Measurements from ENCODE around the gene SPEF2. TPM values are rescaled to one million over a fixed set of nuclear protein-coding genes. Genes with fewer than 3 reads are reported as not detected.
A peak's percentile ranks its signal among the peaks of the same experiment; 100 is the strongest.

Gene SPEF2
- 0.96 TPM for total RNA-seq (ENCODE audit: unreplicated experiment)
- long read RNA-seq, result 0 reads

- DNase-seq, result peak; percentile 85
- no peak within 1 kb of the TSS for H3K27ac Mint-ChIP-seq (ENCODE audit: unreplicated experiment)
- peaks cover 5% of the 10 kb centered on the region for H3K27me3 Mint-ChIP-seq (ENCODE audit: unreplicated experiment)
- H3K9me3 Mint-ChIP-seq (ENCODE audit: unreplicated experiment), result peaks cover 2% of the 10 kb centered on the region
- peak within 1 kb of the TSS; percentile 96 for H3K4me3 Mint-ChIP-seq (ENCODE audit: unreplicated experiment)
- H3K4me1 Mint-ChIP-seq (ENCODE audit: low read depth, unreplicated experiment), result no peaks in the 10 kb centered on the region
- no peaks in the 10 kb centered on the region for H3K36me3 Mint-ChIP-seq (ENCODE audit: unreplicated experiment)
- peak; percentile 69 for TF ChIP-seq CTCF (IDR thresholded peaks at IDR 0.05; ENCODE audit: partially characterized antibody, unreplicated experiment)
Observed at GRCh38 chr5:35617435-35618303, at the start of gene SPEF2. Gene SPEF2 (plus strand): TSS chr5:35617863. CDS start chr5:35617998, 135 bp downstream.

GRCh38 chr5:35575578-35575977 is 42.1 kb upstream of the SPEF2 start:
- Mint-ChIP-seq H3K27ac (ENCODE audit: unreplicated experiment) (no peak overlapping the region), H3K27me3 (ENCODE audit: unreplicated experiment) (no peaks in the 10 kb centered on the region), H3K9me3 (ENCODE audit: unreplicated experiment) (no peaks in the 10 kb centered on the region), H3K4me1 (ENCODE audit: low read depth, unreplicated experiment) (no peaks in the 10 kb centered on the region), H3K4me3 (ENCODE audit: unreplicated experiment) (no peak overlapping the region), H3K36me3 (ENCODE audit: unreplicated experiment) (no peaks in the 10 kb centered on the region)
- no peak for DNase-seq
- no peak for TF ChIP-seq CTCF (IDR thresholded peaks at IDR 0.05; ENCODE audit: partially characterized antibody, unreplicated experiment)

- no peak overlapping the region for H3K27ac Mint-ChIP-seq (ENCODE audit: unreplicated experiment)
- no peak for DNase-seq
- peaks cover 3% of the 10 kb centered on the region for H3K27me3 Mint-ChIP-seq (ENCODE audit: unreplicated experiment)
- no peaks in the 10 kb centered on the region for H3K9me3 Mint-ChIP-seq (ENCODE audit: unreplicated experiment)
- no peak overlapping the region for H3K4me3 Mint-ChIP-seq (ENCODE audit: unreplicated experiment)
- no peaks in the 10 kb centered on the region for H3K36me3 Mint-ChIP-seq (ENCODE audit: unreplicated experiment)
- TF ChIP-seq CTCF (IDR thresholded peaks at IDR 0.05; ENCODE audit: partially characterized antibody, unreplicated experiment), result no peak
- no peaks in the 10 kb centered on the region for H3K4me1 Mint-ChIP-seq (ENCODE audit: low read depth, unreplicated experiment)
Observed at GRCh38 chr5:35587419-35587818, 30.2 kb upstream of the SPEF2 start.

GRCh38 chr5:35593338-35593737 is 24.3 kb upstream of the SPEF2 start:
- Mint-ChIP-seq H3K4me1 (ENCODE audit: low read depth, unreplicated experiment) (no peaks in the 10 kb centered on the region), H3K36me3 (ENCODE audit: unreplicated experiment) (no peaks in the 10 kb centered on the region), H3K27me3 (ENCODE audit: unreplicated experiment) (peaks cover 2% of the 10 kb centered on the region), H3K4me3 (ENCODE audit: unreplicated experiment) (no peak overlapping the region), H3K27ac (ENCODE audit: unreplicated experiment) (no peak overlapping the region), H3K9me3 (ENCODE audit: unreplicated experiment) (no peaks in the 10 kb centered on the region)
- no peak for TF ChIP-seq CTCF (IDR thresholded peaks at IDR 0.05; ENCODE audit: partially characterized antibody, unreplicated experiment)
- no peak for DNase-seq

GRCh38 chr5:35598707-35599370 is 18.8 kb upstream of the SPEF2 start:
- DNase-seq, result no peak
- no peak for TF ChIP-seq CTCF (IDR thresholded peaks at IDR 0.05; ENCODE audit: partially characterized antibody, unreplicated experiment)
- H3K27me3 Mint-ChIP-seq (ENCODE audit: unreplicated experiment), result no peaks in the 10 kb centered on the region
- no peak overlapping the region for H3K27ac Mint-ChIP-seq (ENCODE audit: unreplicated experiment)
- H3K4me1 Mint-ChIP-seq (ENCODE audit: low read depth, unreplicated experiment), result no peaks in the 10 kb centered on the region
- no peaks in the 10 kb centered on the region for H3K9me3 Mint-ChIP-seq (ENCODE audit: unreplicated experiment)
- no peaks in the 10 kb centered on the region for H3K36me3 Mint-ChIP-seq (ENCODE audit: unreplicated experiment)
- no peak overlapping the region for H3K4me3 Mint-ChIP-seq (ENCODE audit: unreplicated experiment)

All from glutamatergic neuron (in vitro differentiated cells).